ACC112 (cell line): ENCODE data around the gene PLXND1.

Experiments
- H2AFZ ChIP-seq: fragments of 200-600 bp; sonication (generic); one replicate; pipeline ENCODE4 v1.6.0; 2017; ENCODE audit warnings: antibody characterized with exemption, low read length; ENCODE audit not compliant: unreplicated experiment
- H3K27ac ChIP-seq: fragments of 200-600 bp; sonication (generic); 2 replicates; pipeline ENCODE4 v1.5.1; 2014; ENCODE audit warnings: low read depth, mild to moderate bottlenecking, antibody characterized with exemption, low read length, moderate library complexity
- H3K27me3 ChIP-seq: fragments of 200-600 bp; sonication (generic); 2 replicates; pipeline ENCODE4 v1.6.1; 2014; ENCODE audit warnings: mild to moderate bottlenecking, antibody characterized with exemption, low read length, moderate library complexity, mixed read lengths; ENCODE audit not compliant: insufficient read depth
- H3K36me3 ChIP-seq: fragments of 200-600 bp; sonication (generic); 2 replicates; pipeline ENCODE4 v1.6.1; 2016; ENCODE audit warnings: mild to moderate bottlenecking, antibody characterized with exemption, low read length, moderate library complexity, mixed read lengths; ENCODE audit not compliant: insufficient read depth
- H3K4me1 ChIP-seq: fragments of 200-600 bp; sonication (generic); one replicate; pipeline ENCODE4 v1.6.1; 2016; ENCODE audit warnings: low read length, mixed read lengths; ENCODE audit not compliant: insufficient read depth, unreplicated experiment, control insufficient read depth
- H3K4me3 ChIP-seq: fragments of 200-600 bp; sonication (generic); 2 replicates; pipeline ENCODE4 v1.5.1; 2014; ENCODE audit warnings: mild to moderate bottlenecking, low read depth, low read length
- H3K79me2 ChIP-seq: fragments of 200-600 bp; sonication (generic); one replicate; pipeline ENCODE4 v1.6.0; 2016; ENCODE audit warnings: low read length; ENCODE audit not compliant: control insufficient read depth, unreplicated experiment, insufficient read depth

The PLXND1 gene

GRCh38 chr3:129627350-129628168 lies 21.1 kb upstream of the PLXND1 start:
- H3K27ac ChIP-seq: peak overlapping the region; percentile 93
- peak overlapping the region; percentile 76 for H3K4me3 ChIP-seq
- peak overlapping the region; percentile 84 for H2AFZ ChIP-seq
- no peaks in the 10 kb centered on the region for H3K36me3 ChIP-seq
- no peaks in the 10 kb centered on the region for H3K27me3 ChIP-seq
- H3K4me1 ChIP-seq: peaks cover 30% of the 10 kb centered on the region
- H3K79me2 ChIP-seq: no peaks in the 10 kb centered on the region

GRCh38 chr3:129626744-129627349 lies 20.4 kb upstream of the PLXND1 start:
- H3K4me3 ChIP-seq: peak overlapping the region; percentile 76

GRCh38 chr3:129625072-129625874 lies 18.8 kb upstream of the PLXND1 start:
- H3K27ac ChIP-seq: peak overlapping the region; percentile 93
- no peaks in the 10 kb centered on the region for H3K36me3 ChIP-seq
- H3K79me2 ChIP-seq: no peaks in the 10 kb centered on the region
- peak overlapping the region; percentile 40 for H2AFZ ChIP-seq
- H3K4me3 ChIP-seq: no peak overlapping the region
- H3K27me3 ChIP-seq: no peaks in the 10 kb centered on the region
- peaks cover 34% of the 10 kb centered on the region for H3K4me1 ChIP-seq

More at GRCh38 chr3:129626744-129627349, 20.4 kb upstream of the PLXND1 start:
- peak overlapping the region; percentile 84 for H2AFZ ChIP-seq
- peaks cover 34% of the 10 kb centered on the region for H3K4me1 ChIP-seq
- H3K36me3 ChIP-seq: no peaks in the 10 kb centered on the region
- H3K27me3 ChIP-seq: no peaks in the 10 kb centered on the region
- no peaks in the 10 kb centered on the region for H3K79me2 ChIP-seq
- H3K27ac ChIP-seq: peak overlapping the region; percentile 93

- Histone ChIP-seq H3K79me2 (no peaks in the 10 kb centered on the region), H3K36me3 (no peaks in the 10 kb centered on the region), H3K4me3 (no peak overlapping the region), H2AFZ (no peak overlapping the region), H3K27ac (no peak overlapping the region), H3K27me3 (no peaks in the 10 kb centered on the region), H3K4me1 (peaks cover 34% of the 10 kb centered on the region)
Measured at GRCh38 chr3:129624347-129625071, 18.0 kb upstream of the PLXND1 start.

- Histone ChIP-seq H3K27me3 (no peaks in the 10 kb centered on the region), H3K36me3 (no peaks in the 10 kb centered on the region)
Measured at GRCh38 chr3:129623447-129624118, 17.1 kb upstream of the PLXND1 start.

GRCh38 chr3:129622933-129623332 lies 16.5 kb upstream of the PLXND1 start:
- no peak overlapping the region for H3K4me3 ChIP-seq
- no peaks in the 10 kb centered on the region for H3K27me3 ChIP-seq
- peaks cover 29% of the 10 kb centered on the region for H3K4me1 ChIP-seq
- H2AFZ ChIP-seq: no peak overlapping the region
- H3K27ac ChIP-seq: no peak overlapping the region
- no peaks in the 10 kb centered on the region for H3K79me2 ChIP-seq
- H3K36me3 ChIP-seq: no peaks in the 10 kb centered on the region

More at GRCh38 chr3:129623447-129624118, 17.1 kb upstream of the PLXND1 start:
- Histone ChIP-seq H2AFZ (no peak overlapping the region), H3K27ac (no peak overlapping the region), H3K4me3 (no peak overlapping the region), H3K79me2 (no peaks in the 10 kb centered on the region), H3K4me1 (peaks cover 30% of the 10 kb centered on the region)

GRCh38 chr3:129622226-129622874 lies 15.9 kb upstream of the PLXND1 start:
- no peak overlapping the region for H3K27ac ChIP-seq
- no peaks in the 10 kb centered on the region for H3K79me2 ChIP-seq
- no peaks in the 10 kb centered on the region for H3K27me3 ChIP-seq
- H3K4me3 ChIP-seq: no peak overlapping the region
- H3K4me1 ChIP-seq: peaks cover 29% of the 10 kb centered on the region
- H3K36me3 ChIP-seq: no peaks in the 10 kb centered on the region
- H2AFZ ChIP-seq: no peak overlapping the region

- Histone ChIP-seq H3K27me3 (no peaks in the 10 kb centered on the region), H3K36me3 (no peaks in the 10 kb centered on the region), H3K79me2 (no peaks in the 10 kb centered on the region), H3K4me3 (no peak overlapping the region), H3K4me1 (peaks cover 29% of the 10 kb centered on the region), H2AFZ (no peak overlapping the region), H3K27ac (no peak overlapping the region)
Measured at GRCh38 chr3:129621626-129622225, 15.2 kb upstream of the PLXND1 start.

- Histone ChIP-seq H3K79me2 (no peaks in the 10 kb centered on the region), H3K4me3 (no peak overlapping the region), H3K36me3 (no peaks in the 10 kb centered on the region), H3K27me3 (no peaks in the 10 kb centered on the region), H3K4me1 (peaks cover 31% of the 10 kb centered on the region), H2AFZ (no peak overlapping the region), H3K27ac (no peak overlapping the region)
Measured at GRCh38 chr3:129620828-129621559, 14.5 kb upstream of the PLXND1 start.
